H1 (cell line): ENCODE results near the gene UPF3A. TPM values are rescaled to one million over a fixed set of nuclear protein-coding genes. Genes with fewer than 3 reads are reported as not detected.
"Not testable (repeated sequence)": the region's sequence is repeated elsewhere in the genome, so short reads cannot be mapped to it uniquely, and the experiment has no call there.

Experiments used
- CTCF ChIA-PET: fragments of 300-600 bp; sonication (Branson Sonifier 250); formaldehyde crosslinking; loops from one replicate; lab custom pipeline; 2021; ENCODE audit not compliant: partially characterized antibody; lab: Charles Lee
- POLR2A ChIA-PET: fragments of 300-600 bp; sonication (Branson Sonifier 250); formaldehyde crosslinking; loops from one replicate; lab custom pipeline; 2021; ENCODE audit warnings: inconsistent platforms; ENCODE audit not compliant: partially characterized antibody; lab: Charles Lee
- DNase-seq, 2 experiments: peaks; one replicate each; pipeline versions ENCODE4 v3.0.0 to v3.0.0-alpha.2; 2010 to 2022; ENCODE audit warnings: low spot score in 2 of 2, low read depth in 1 of 2, mixed read lengths in 1 of 2
- FAIRE-seq: peaks from 2 replicates; lab custom pipeline; 2011; peaks lifted over from hg19 to GRCh38; lab: Jason Lieb, UNC
- H2AFZ ChIP-seq: 2 replicates; pipeline ENCODE4 v1.8.1; 2012; ENCODE audit warnings: low read length, inconsistent platforms
- H2AK5ac ChIP-seq: 2 replicates; pipeline ENCODE4 v1.6.1; 2013; ENCODE audit warnings: low read depth, low read length
- H2BK120ac ChIP-seq: replicated peaks from 2 replicates; pipeline ENCODE3; 2013; ENCODE audit warnings: low read depth, low read length, inconsistent platforms
- H2BK12ac ChIP-seq: 2 replicates; pipeline ENCODE4 v1.6.1; 2013; ENCODE audit warnings: low read depth, low read length
- H2BK15ac ChIP-seq: 2 replicates; pipeline ENCODE4 v1.6.1; 2013; ENCODE audit warnings: low read length
- H2BK20ac ChIP-seq: 2 replicates; pipeline ENCODE4 v1.6.1; 2013; ENCODE audit warnings: low read length
- H2BK5ac ChIP-seq: 2 replicates; pipeline ENCODE4 v1.6.1; 2013; ENCODE audit warnings: low read depth, low read length
- H3K14ac ChIP-seq: 2 replicates; pipeline ENCODE4 v1.6.1; 2013; ENCODE audit warnings: inconsistent platforms; ENCODE audit not compliant: insufficient read length
- H3K18ac ChIP-seq: 2 replicates; pipeline ENCODE4 v1.6.1; 2013; ENCODE audit warnings: low read length; ENCODE audit errors: extremely low read depth
- H3K23ac ChIP-seq: 2 replicates; pipeline ENCODE4 v1.6.1; 2013; ENCODE audit warnings: inconsistent platforms; ENCODE audit not compliant: insufficient read length
- H3K23me2 ChIP-seq: 2 replicates; pipeline ENCODE4 v1.6.1; 2013; ENCODE audit warnings: low read depth, low read length
- H3K27ac ChIP-seq: 2 replicates; pipeline ENCODE4 v1.6.1; 2011; ENCODE audit warnings: low read depth, low read length, inconsistent platforms
- H3K27me3 ChIP-seq, 4 experiments: replicated peaks in 1 of 4; 1 replicate in 1 of 4; 2 replicates in 3 of 4; pipeline versions ENCODE4 v1.6.1 to v1.8.1; 2011 to 2013; ENCODE audit warnings: low read length in 3 of 4, mild to moderate bottlenecking in 3 of 4, inconsistent platforms in 2 of 4, mixed read lengths in 2 of 4, moderate library complexity in 1 of 4; ENCODE audit not compliant: control insufficient read depth in 3 of 4, insufficient read depth in 3 of 4; ENCODE audit errors: extremely low read depth in 1 of 4
- H3K36me3 ChIP-seq, 4 experiments: 2 replicates each; pipeline versions ENCODE4 v1.6.1 to v1.8.1; 2011 to 2013; ENCODE audit warnings: mild to moderate bottlenecking in 4 of 4, low read length in 3 of 4, moderate library complexity in 2 of 4, control low read depth in 1 of 4, inconsistent platforms in 1 of 4; ENCODE audit not compliant: insufficient read depth in 4 of 4, control insufficient read depth in 2 of 4
- H3K4ac ChIP-seq: replicated peaks from 2 replicates; pipeline ENCODE3; 2013; ENCODE audit warnings: low read length, low read depth, mixed read lengths, inconsistent platforms; ENCODE audit not compliant: insufficient read length
- H3K4me1 ChIP-seq, 4 experiments: replicated peaks in 1 of 4; 1 replicate in 1 of 4; 2 replicates in 3 of 4; pipeline versions ENCODE4 v1.6.1 to v1.8.1; 2011 to 2013; ENCODE audit warnings: low read length in 3 of 4, inconsistent platforms in 2 of 4, mixed read lengths in 1 of 4; ENCODE audit not compliant: insufficient read depth in 4 of 4, control insufficient read depth in 3 of 4
- H3K4me2 ChIP-seq, 2 experiments: 2 replicates each; pipeline versions ENCODE4 v1.6.1 to v1.8.1; 2011 to 2013; ENCODE audit warnings: low read depth in 2 of 2, low read length in 2 of 2, control low read depth in 1 of 2, inconsistent platforms in 1 of 2, mild to moderate bottlenecking in 1 of 2; ENCODE audit not compliant: insufficient read depth in 1 of 2
- H3K4me3 ChIP-seq, 4 experiments: fragments of 200-600, 300-600 bp in 1 of 4; sonication (generic), shearing (Covaris generic), sonication (Bioruptor Twin) in 1 of 4; 2 replicates each; pipeline versions ENCODE4 v1.5.1 to v1.8.1; 2011 to 2016; ENCODE audit warnings: low read length in 4 of 4, low read depth in 3 of 4, control low read depth in 2 of 4, inconsistent platforms in 2 of 4, mild to moderate bottlenecking in 2 of 4, mixed read lengths in 1 of 4, moderate library complexity in 1 of 4; ENCODE audit not compliant: insufficient read depth in 2 of 4; ENCODE audit errors: extremely low read depth in 1 of 4
- H3K56ac ChIP-seq: replicated peaks from 2 replicates; pipeline ENCODE3; 2013; ENCODE audit warnings: low read depth, mild to moderate bottlenecking, mixed read lengths, low read length, inconsistent platforms; ENCODE audit not compliant: insufficient read length
- H3K79me1 ChIP-seq: 2 replicates; pipeline ENCODE4 v1.6.1; 2013; ENCODE audit warnings: low read depth, low read length, control low read depth
- H3K79me2 ChIP-seq, 2 experiments: 2 replicates each; pipeline versions ENCODE4 v1.6.1 to v1.8.1; 2012 to 2013; ENCODE audit warnings: low read length in 2 of 2, mild to moderate bottlenecking in 2 of 2, inconsistent platforms in 1 of 2; ENCODE audit not compliant: insufficient read depth in 2 of 2, control insufficient read depth in 1 of 2
- H3K9ac ChIP-seq, 4 experiments: replicated peaks in 1 of 4; 1 replicate in 1 of 4; 2 replicates in 3 of 4; pipeline versions ENCODE4 v1.6.1 to v1.8.1; 2011 to 2013; ENCODE audit warnings: low read depth in 3 of 4, low read length in 3 of 4, control low read depth in 2 of 4, mild to moderate bottlenecking in 2 of 4, moderate library complexity in 2 of 4, inconsistent platforms in 1 of 4; ENCODE audit errors: extremely low read depth in 1 of 4
- H3K9me3 ChIP-seq, 2 experiments: 2 replicates each; pipeline versions ENCODE4 v1.6.1 to v1.8.1; 2012 to 2013; ENCODE audit warnings: mild to moderate bottlenecking in 2 of 2, moderate library complexity in 2 of 2, control low read depth in 1 of 2, inconsistent platforms in 1 of 2, low read depth in 1 of 2, low read length in 1 of 2, mixed read lengths in 1 of 2; ENCODE audit not compliant: insufficient read depth in 2 of 2
- H4K20me1 ChIP-seq, 2 experiments: replicated peaks in 1 of 2; 2 replicates each; pipeline versions ENCODE3 to v1.8.1; 2011 to 2013; ENCODE audit warnings: inconsistent platforms in 2 of 2, low read length in 2 of 2, mild to moderate bottlenecking in 1 of 2; ENCODE audit not compliant: insufficient read depth in 2 of 2, control insufficient read depth in 1 of 2
- H4K5ac ChIP-seq: 2 replicates; pipeline ENCODE4 v1.6.1; 2013; ENCODE audit warnings: low read length, low read depth, mixed read lengths, inconsistent platforms; ENCODE audit not compliant: insufficient read length
- H4K8ac ChIP-seq: 2 replicates; pipeline ENCODE4 v1.8.0; 2013; ENCODE audit warnings: mild to moderate bottlenecking, moderate library complexity, low read length, inconsistent platforms; ENCODE audit not compliant: insufficient read depth; ENCODE audit errors: extremely low read depth
- H4K91ac ChIP-seq: replicated peaks from 2 replicates; pipeline ENCODE3; 2013; ENCODE audit warnings: low read length, mixed read lengths, inconsistent platforms; ENCODE audit not compliant: insufficient read length
- JUN ChIP-seq: IDR thresholded peaks from 2 replicates; pipeline ENCODE4 v1.6.1; 2011; ENCODE audit warnings: low read depth, mild to moderate bottlenecking, improper control_type of control experiment, low read length
- WGBS, 2 experiments: shearing (Covaris generic) in 1 of 2; methylation state at CpG; one replicate each; pipeline versions ENCODE4 v1.1.6 to v1.1.7; 2013 to 2015; ENCODE audit warnings: low lambda C conversion rate in 2 of 2, mixed read lengths in 2 of 2, inconsistent platforms in 1 of 2, low coverage in 1 of 2, missing lambda C conversion rate in 1 of 2; ENCODE audit not compliant: insufficient replicate concordance in 2 of 2, insufficient coverage in 1 of 2, insufficient read length in 1 of 2; ENCODE audit errors: extremely low coverage in 1 of 2, missing lambda C conversion rate in 1 of 2; 5-methylcytosine and 5-hydroxymethylcytosine counted together
- polyA plus RNA-seq, 7 experiments: library from polyadenylated mRNA; depleted of rRNA in 3 of 7; stranded (reverse) in 5 of 7; unstranded in 2 of 7; fragments of >200 nt in 5 of 7; fragments of 200-250 nt in 2 of 7; gene quantifications; 1 replicate in 5 of 7; 2 replicates in 1 of 7; 4 replicates in 1 of 7; pipeline versions ENCODE4 v1.2.1 to v1.2.3, GENCODE V29; 2011 to 2013; ENCODE audit warnings: missing spikeins in 2 of 7, mixed read lengths in 2 of 7
- total RNA-seq: library from RNA; stranded (reverse); fragmentation: NEBNext Ultra II Directional; extraction: Animal tissue kit (Norgen Biotek cat#: 25700); gene quantifications from 2 replicates; pipeline ENCODE4 v1.2.1, GENCODE V29; 2021

UPF3A gene
- total and polyA plus RNA-seq, 2 of the 8 experiments (the other 6 are each of a cell fraction or from before 2014, with no cell fraction given) = 47.1 to 58.2 TPM

- TF ChIP-seq JUN = no peak
- TF ChIP-seq, all 59 proteins: peak for 0
Measured at GRCh38 chr13:114341003-114341777, 59.8 kb downstream of the UPF3A start (continued).

- H2BK12ac ChIP-seq, H2BK5ac ChIP-seq, H3K14ac ChIP-seq, H2AK5ac ChIP-seq, H3K27ac ChIP-seq, H2BK20ac ChIP-seq, H3K23ac ChIP-seq, H3K9me3 ChIP-seq, H3K4ac ChIP-seq, H3K9ac ChIP-seq, H3K79me1 ChIP-seq, H3K4me3 ChIP-seq, H2BK120ac ChIP-seq, H3K27me3 ChIP-seq, H3K56ac ChIP-seq, H4K20me1 ChIP-seq, DNase-seq, FAIRE-seq, H3K18ac ChIP-seq, H4K91ac ChIP-seq, H2AFZ ChIP-seq, H3K4me2 ChIP-seq, H4K8ac ChIP-seq, H3K4me1 ChIP-seq, H2BK15ac ChIP-seq, H3K79me2 ChIP-seq, H3K36me3 ChIP-seq, H3K23me2 ChIP-seq, H4K5ac ChIP-seq: not testable (repeated sequence)
- CTCF ChIA-PET = interaction anchor here (1.6 kb wide), 2 partner anchors 10 to 29 kb away, joined by 3 to 5 read pairs; no protein-coding TSS in a partner anchor
- POLR2A ChIA-PET = interaction anchor here (0.6 kb wide), 1 partner anchor 46 kb away, joined by 3 read pairs; no protein-coding TSS in a partner anchor
- 77% methylated on average over 3 of the region's 3 CpGs; no CpG with 5 or more reads in 1 of the 2 experiments for WGBS, 2 experiments
Measured at GRCh38 chr13:114347256-114347655, 65.9 kb downstream of the UPF3A start.
